H7 (cell line): ENCODE measurements around the gene KCNK5. TPM values are rescaled to one million over a fixed set of nuclear protein-coding genes. Genes with fewer than 3 reads are reported as not detected.

Source experiments
- DNase-seq: peaks from one replicate; pipeline ENCODE4 v3.0.0; 2012
- H3K27me3 ChIP-seq: 2 replicates; pipeline ENCODE4 v1.6.0; 2011; ENCODE audit warnings: mild to moderate bottlenecking, low read length; ENCODE audit not compliant: control insufficient read depth, insufficient read depth
- H3K36me3 ChIP-seq: replicated peaks from 2 replicates; pipeline ENCODE4 v1.5.1; 2011; ENCODE audit warnings: low read length; ENCODE audit not compliant: control insufficient read depth, insufficient read depth
- H3K4me3 ChIP-seq: 2 replicates; pipeline ENCODE4 v1.5.1; 2011; ENCODE audit warnings: low read depth, mild to moderate bottlenecking, control low read depth, low read length, moderate library complexity; ENCODE audit not compliant: insufficient read depth
- total RNA-seq: library from RNA; depleted of rRNA; stranded (reverse); fragments of >200 nt; shearing (Covaris generic); gene quantifications from 2 replicates; pipeline ENCODE4 v1.2.3, GENCODE V29; 2014

KCNK5 gene
- total RNA-seq, 1 experiment from 2014 or later: 23.8 TPM

GRCh38 chr6:39170389-39170788, 58.9 kb downstream of the KCNK5 start:
- Histone ChIP-seq H3K36me3 (no peaks in the 10 kb centered on the region), H3K4me3 (no peak overlapping the region), H3K27me3 (peaks cover 4% of the 10 kb centered on the region)
- no peak for DNase-seq

GRCh38 chr6:39169448-39170344, 59.6 kb downstream of the KCNK5 start:
- Histone ChIP-seq H3K36me3 (no peaks in the 10 kb centered on the region), H3K4me3 (no peak overlapping the region), H3K27me3 (peaks cover 4% of the 10 kb centered on the region)
- DNase-seq: peak; percentile 12

GRCh38 chr6:39167866-39168625, 61.2 kb downstream of the KCNK5 start:
- Histone ChIP-seq H3K4me3 (no peak overlapping the region), H3K27me3 (peaks cover 4% of the 10 kb centered on the region), H3K36me3 (no peaks in the 10 kb centered on the region)
- DNase-seq: peak; percentile 9

- Histone ChIP-seq H3K27me3 (peaks cover 4% of the 10 kb centered on the region), H3K4me3 (no peak overlapping the region), H3K36me3 (no peaks in the 10 kb centered on the region)
- peak; percentile 19 for DNase-seq
Observed at GRCh38 chr6:39167321-39167720, 62.0 kb downstream of the KCNK5 start.

GRCh38 chr6:39166912-39167290, 62.4 kb downstream of the KCNK5 start:
- no peak for DNase-seq
- no peak overlapping the region for H3K4me3 ChIP-seq
- no peaks in the 10 kb centered on the region for H3K36me3 ChIP-seq
- H3K27me3 ChIP-seq: peaks cover 4% of the 10 kb centered on the region

DNA sequence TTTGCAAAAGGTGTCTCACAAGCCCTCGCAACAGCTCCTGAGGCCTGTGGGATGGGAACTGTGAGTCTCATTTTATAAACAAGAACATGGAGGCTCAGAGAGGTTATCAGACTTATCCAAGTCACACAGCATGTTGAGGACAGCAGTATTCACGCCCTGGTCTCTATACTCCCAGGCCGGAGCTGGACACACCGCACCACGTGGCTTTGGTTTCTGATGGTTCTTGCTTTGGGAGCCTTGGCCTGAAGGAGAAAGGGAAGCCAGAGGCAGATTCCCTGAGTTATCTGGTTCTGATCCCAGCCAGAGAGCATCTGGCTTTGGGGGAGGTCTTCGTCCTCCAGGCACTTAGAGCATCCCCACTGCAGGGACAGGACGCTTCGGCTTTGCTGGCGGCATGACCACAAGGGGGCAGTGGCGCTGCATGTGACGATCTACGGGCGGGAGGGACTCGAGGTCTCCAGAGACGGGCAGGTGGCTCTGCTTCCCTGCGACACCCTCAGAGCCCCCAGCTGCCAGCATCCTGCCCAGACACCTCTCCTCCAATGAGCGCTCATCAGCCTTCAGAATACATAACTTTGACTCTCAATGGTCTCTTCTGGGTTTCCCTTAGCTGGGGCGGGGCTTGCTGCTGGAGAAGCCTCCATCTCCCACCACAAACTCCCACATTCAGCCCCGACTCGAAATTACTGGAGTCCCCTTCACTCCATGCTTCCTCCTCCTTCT, 62.9 kb downstream of the KCNK5 start:
- peaks cover 4% of the 10 kb centered on the region for H3K27me3 ChIP-seq
- H3K36me3 ChIP-seq: no peaks in the 10 kb centered on the region
- no peak overlapping the region for H3K4me3 ChIP-seq
- DNase-seq: peak; percentile 93

DNA sequence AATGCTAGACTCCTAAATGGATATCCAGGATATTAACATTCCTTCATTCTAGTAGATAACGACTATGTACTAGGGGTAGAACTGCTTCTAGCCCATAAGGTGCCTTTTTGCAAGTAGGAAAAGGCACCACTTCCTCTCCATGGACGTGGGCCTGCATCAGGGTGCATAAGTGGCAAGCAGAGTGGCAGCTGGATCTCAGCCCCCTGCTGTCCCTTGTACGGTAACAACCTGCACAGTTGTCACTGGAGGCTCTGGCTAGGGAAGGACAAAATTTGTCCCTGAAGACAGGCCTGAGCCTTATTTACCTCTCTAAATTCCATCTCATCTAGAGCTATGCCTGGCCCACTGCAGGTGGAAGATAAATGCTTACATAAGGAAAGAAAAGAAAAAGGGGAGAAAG, 71.8 kb downstream of the KCNK5 start:
- H3K27me3 ChIP-seq: no peaks in the 10 kb centered on the region
- no peak overlapping the region for H3K4me3 ChIP-seq
- no peaks in the 10 kb centered on the region for H3K36me3 ChIP-seq
- DNase-seq: peak; percentile 3

DNA sequence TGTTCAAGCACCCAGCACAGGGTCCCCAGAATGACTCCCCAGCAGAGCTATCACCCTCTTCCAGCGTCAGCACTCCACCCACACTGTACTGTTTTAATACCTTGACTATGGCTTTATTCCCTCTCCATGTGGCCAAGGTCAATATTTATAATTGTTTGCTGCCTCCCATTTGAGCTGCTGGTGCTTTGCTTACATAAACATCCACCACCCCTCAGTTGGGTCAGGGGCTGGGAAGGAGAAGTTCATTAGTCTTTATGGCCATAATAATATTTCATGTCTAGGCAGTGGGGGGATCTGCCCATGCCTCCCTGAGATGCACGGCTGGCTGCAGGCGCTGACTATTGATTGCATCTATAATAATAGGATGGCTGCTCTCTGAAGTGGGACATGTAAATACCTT, 72.5 kb downstream of the KCNK5 start:
- peak; percentile 4 for DNase-seq
- H3K27me3 ChIP-seq: no peaks in the 10 kb centered on the region
- H3K36me3 ChIP-seq: no peaks in the 10 kb centered on the region
- H3K4me3 ChIP-seq: no peak overlapping the region

DNA sequence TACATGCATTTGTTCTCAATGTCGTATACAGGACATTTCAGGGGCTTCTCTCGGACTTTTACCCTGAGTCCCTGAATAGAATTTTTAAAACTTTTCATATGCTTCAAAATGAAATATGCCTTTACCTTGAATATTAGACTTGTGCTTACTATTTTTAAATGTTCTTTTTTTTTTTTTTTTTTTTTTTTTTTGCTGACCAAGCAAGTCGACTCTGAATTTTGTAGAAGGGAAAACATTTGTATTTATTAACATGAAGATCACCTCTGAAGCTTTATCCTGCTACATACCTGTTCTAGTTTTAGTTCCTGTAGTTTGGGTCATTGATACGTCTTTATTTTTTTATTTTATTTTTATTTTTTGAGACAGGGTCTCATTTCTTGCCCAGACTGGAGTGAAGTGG, 74.6 kb downstream of the KCNK5 start:
- no peak overlapping the region for H3K4me3 ChIP-seq
- no peaks in the 10 kb centered on the region for H3K27me3 ChIP-seq
- no peaks in the 10 kb centered on the region for H3K36me3 ChIP-seq
- DNase-seq: no peak

GRCh38 chr6:39153766-39154397, 75.4 kb downstream of the KCNK5 start:
- Histone ChIP-seq H3K4me3 (no peak overlapping the region), H3K27me3 (no peaks in the 10 kb centered on the region), H3K36me3 (no peaks in the 10 kb centered on the region)
- DNase-seq: no peak

DNA sequence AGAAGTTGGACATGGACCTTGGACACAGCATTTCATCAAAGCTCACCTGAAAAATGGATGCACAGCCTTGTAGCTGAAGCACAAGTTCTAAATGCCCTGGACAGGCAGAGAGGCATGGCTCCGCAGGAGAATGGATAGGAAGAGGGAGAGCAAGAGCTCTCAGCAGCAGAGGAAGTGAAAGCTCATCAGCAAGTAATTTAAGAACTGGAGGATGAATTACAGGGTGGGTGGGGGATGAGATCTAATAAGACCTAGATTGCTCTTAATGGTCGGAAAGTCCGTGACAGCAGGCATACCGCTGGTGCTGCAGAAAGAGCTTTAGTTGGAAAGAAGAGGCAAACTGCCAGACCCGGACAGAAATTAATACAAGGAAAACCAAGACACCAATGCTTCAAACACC, 77.0 kb downstream of the KCNK5 start:
- no peaks in the 10 kb centered on the region for H3K36me3 ChIP-seq
- no peak for DNase-seq
- H3K4me3 ChIP-seq: no peak overlapping the region
- H3K27me3 ChIP-seq: no peaks in the 10 kb centered on the region

DNA sequence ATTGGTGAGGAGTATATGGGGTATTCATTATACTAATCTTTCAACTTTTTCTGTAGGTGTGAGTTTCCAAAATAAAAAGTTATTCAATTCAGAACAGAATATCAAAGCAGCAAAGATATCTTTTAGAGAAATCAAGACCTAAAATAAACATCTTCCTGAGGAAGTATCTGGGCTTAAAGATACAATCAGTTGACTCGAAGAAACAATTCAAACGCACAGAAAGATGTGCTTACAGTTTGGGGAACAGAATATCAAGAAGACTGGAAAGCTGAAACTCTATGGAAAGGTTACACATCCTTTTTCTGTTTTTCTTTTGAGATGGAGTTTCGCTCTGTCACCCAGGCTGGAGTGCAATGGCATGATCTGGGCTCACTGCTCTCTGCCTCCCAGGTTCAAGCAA, 78.1 kb downstream of the KCNK5 start:
- Histone ChIP-seq H3K27me3 (no peaks in the 10 kb centered on the region; the same call in 1 of the 2 replicates), H3K36me3 (no peaks in the 10 kb centered on the region), H3K4me3 (no peak overlapping the region)
- DNase-seq: no peak

- no peaks in the 10 kb centered on the region for H3K36me3 ChIP-seq
- DNase-seq: no peak
- no peaks in the 10 kb centered on the region; the same call in 1 of the 2 replicates for H3K27me3 ChIP-seq
- no peak overlapping the region for H3K4me3 ChIP-seq
Observed at GRCh38 chr6:39144481-39145173, 84.6 kb downstream of the KCNK5 start.
